Effector memory CD4-positive, alpha-beta T cell (primary cell): ENCODE results near the gene TIFAB.

ENCODE experiments used
- DNase-seq, 3 donors: peaks; one replicate each; pipeline ENCODE4 v3.0.0-alpha.2; 2020
- H3K27ac ChIP-seq: 2 replicates; pipeline ENCODE4 v1.7.0; 2013; ENCODE audit warnings: mild to moderate bottlenecking, low read length, moderate library complexity; ENCODE audit not compliant: insufficient read depth, poor library complexity, severe bottlenecking
- H3K27me3 ChIP-seq: replicated peaks from 2 replicates; pipeline ENCODE4 v1.7.0; 2013; ENCODE audit warnings: mild to moderate bottlenecking, low read length; ENCODE audit not compliant: insufficient read depth, control insufficient read depth, poor library complexity, severe bottlenecking
- H3K36me3 ChIP-seq: 2 replicates; pipeline ENCODE4 v1.7.0; 2013; ENCODE audit warnings: mild to moderate bottlenecking, low read length, moderate library complexity; ENCODE audit not compliant: control insufficient read depth, insufficient read depth
- H3K4me1 ChIP-seq: 2 replicates; pipeline ENCODE4 v1.7.0; 2013; ENCODE audit warnings: low read length, mild to moderate bottlenecking; ENCODE audit not compliant: control insufficient read depth, insufficient read depth, poor library complexity, severe bottlenecking
- H3K4me3 ChIP-seq: 2 replicates; pipeline ENCODE4 v1.7.0; 2013; ENCODE audit warnings: low read length, low read depth, mild to moderate bottlenecking; ENCODE audit not compliant: insufficient read depth, poor library complexity, severe bottlenecking
- H3K9me3 ChIP-seq: 2 replicates; pipeline ENCODE4 v1.7.0; 2013; ENCODE audit warnings: mild to moderate bottlenecking, low read length, moderate library complexity; ENCODE audit not compliant: control insufficient read depth

TIFAB gene

GRCh38 chr5:135458356-135458755, 6.2 kb upstream of the TIFAB start:
- Histone ChIP-seq H3K36me3 (no peaks in the 10 kb centered on the region), H3K4me3 (no peak overlapping the region), H3K27me3 (peaks cover 5% of the 10 kb centered on the region), H3K9me3 (no peaks in the 10 kb centered on the region), H3K4me1 (no peaks in the 10 kb centered on the region), H3K27ac (no peak overlapping the region)
- no peak for DNase-seq

GRCh38 chr5:135457424-135458071, 5.4 kb upstream of the TIFAB start:
- no peak overlapping the region for H3K4me3 ChIP-seq
- H3K9me3 ChIP-seq, result no peaks in the 10 kb centered on the region
- peak in 2 of 3 donors; percentile 4 to 16 for DNase-seq
- H3K27ac ChIP-seq, result no peak overlapping the region
- no peaks in the 10 kb centered on the region for H3K36me3 ChIP-seq
- H3K27me3 ChIP-seq, result peaks cover 5% of the 10 kb centered on the region
- no peaks in the 10 kb centered on the region for H3K4me1 ChIP-seq

- Histone ChIP-seq H3K36me3 (no peaks in the 10 kb centered on the region), H3K4me1 (no peaks in the 10 kb centered on the region), H3K27ac (no peak overlapping the region), H3K4me3 (no peak overlapping the region), H3K27me3 (peaks cover 5% of the 10 kb centered on the region), H3K9me3 (no peaks in the 10 kb centered on the region)
- DNase-seq, result no peak
Measured at GRCh38 chr5:135456238-135457099, 4.3 kb upstream of the TIFAB start.

- H3K4me3 ChIP-seq, result no peak overlapping the region
- no peaks in the 10 kb centered on the region for H3K4me1 ChIP-seq
- DNase-seq, result no peak
Measured at GRCh38 chr5:135455876-135456237, 3.7 kb upstream of the TIFAB start.

DNA sequence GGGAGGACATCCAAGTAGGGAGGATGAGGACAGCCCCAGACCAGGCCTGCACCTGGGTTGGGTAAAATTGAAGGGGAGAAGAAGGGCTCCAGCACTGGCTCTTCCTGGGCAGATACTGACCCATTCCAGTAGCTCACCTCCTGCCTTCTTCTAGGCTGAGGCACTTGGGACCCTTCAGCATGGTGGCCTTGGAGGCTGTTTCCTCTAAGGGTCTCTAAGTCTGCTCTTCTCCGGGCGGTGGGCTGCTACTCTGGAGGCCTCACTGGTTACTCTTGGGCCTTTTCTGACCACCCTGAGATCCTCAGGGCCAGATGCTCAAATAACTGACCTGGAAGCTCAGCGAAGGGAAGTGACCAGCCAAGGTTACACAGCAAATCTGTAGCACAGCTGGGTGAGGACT, 2.8 kb upstream of the TIFAB start:
- no peaks in the 10 kb centered on the region for H3K36me3 ChIP-seq
- H3K27ac ChIP-seq, result no peak overlapping the region
- DNase-seq, result no peak
- no peak overlapping the region for H3K4me3 ChIP-seq
- no peaks in the 10 kb centered on the region for H3K9me3 ChIP-seq
- peaks cover 5% of the 10 kb centered on the region for H3K27me3 ChIP-seq
- no peaks in the 10 kb centered on the region for H3K4me1 ChIP-seq

More at GRCh38 chr5:135455876-135456237, 3.7 kb upstream of the TIFAB start:
- Histone ChIP-seq H3K36me3 (no peaks in the 10 kb centered on the region), H3K27ac (no peak overlapping the region), H3K9me3 (no peaks in the 10 kb centered on the region), H3K27me3 (peaks cover 5% of the 10 kb centered on the region)

- Histone ChIP-seq H3K9me3 (no peaks in the 10 kb centered on the region), H3K4me1 (no peaks in the 10 kb centered on the region), H3K27me3 (peaks cover 5% of the 10 kb centered on the region), H3K4me3 (no peak overlapping the region), H3K36me3 (no peaks in the 10 kb centered on the region), H3K27ac (no peak overlapping the region)
- DNase-seq, result no peak
Measured at GRCh38 chr5:135453613-135454012, 1.5 kb upstream of the TIFAB start.

- peaks cover 5% of the 10 kb centered on the region for H3K27me3 ChIP-seq
Measured at GRCh38 chr5:135451581-135452320, 400 bp downstream of the TIFAB start.

GRCh38 chr5:135450952-135451351, 1.2 kb downstream of the TIFAB start:
- no peak for DNase-seq
- Histone ChIP-seq H3K4me1 (no peaks in the 10 kb centered on the region), H3K9me3 (no peaks in the 10 kb centered on the region), H3K36me3 (no peaks in the 10 kb centered on the region), H3K27me3 (no peaks in the 10 kb centered on the region), H3K4me3 (no peak overlapping the region), H3K27ac (no peak overlapping the region)

More at GRCh38 chr5:135451581-135452320, 400 bp downstream of the TIFAB start:
- no peaks in the 10 kb centered on the region for H3K4me1 ChIP-seq
- no peak for DNase-seq
- H3K36me3 ChIP-seq, result no peaks in the 10 kb centered on the region
- no peak overlapping the region for H3K4me3 ChIP-seq
- H3K9me3 ChIP-seq, result no peaks in the 10 kb centered on the region
- no peak overlapping the region for H3K27ac ChIP-seq

DNA sequence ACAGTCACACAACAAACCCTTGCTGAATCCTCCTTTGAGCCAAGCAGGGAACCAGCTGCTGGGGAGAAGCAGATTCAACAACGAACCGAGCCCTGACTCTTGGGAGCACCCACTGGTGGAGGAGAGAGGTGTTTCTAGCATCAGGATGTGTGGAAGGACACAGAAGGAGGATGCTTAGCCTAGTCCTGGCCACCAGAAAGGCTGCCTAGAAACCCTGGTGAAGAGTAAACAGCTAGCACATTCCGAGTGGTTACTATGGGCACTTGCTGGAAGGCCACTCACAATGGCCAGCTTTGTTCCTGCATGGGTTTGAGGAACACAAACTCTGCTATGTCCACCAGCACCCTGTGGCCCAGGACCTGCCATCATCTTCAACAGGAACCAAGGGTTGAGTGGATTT, 1.8 kb downstream of the TIFAB start:
- no peak overlapping the region for H3K4me3 ChIP-seq
- H3K9me3 ChIP-seq, result no peaks in the 10 kb centered on the region
- H3K27me3 ChIP-seq, result no peaks in the 10 kb centered on the region

GRCh38 chr5:135449644-135450043, 2.5 kb downstream of the TIFAB start:
- no peaks in the 10 kb centered on the region for H3K27me3 ChIP-seq
- H3K4me3 ChIP-seq, result no peak overlapping the region
- H3K9me3 ChIP-seq, result no peaks in the 10 kb centered on the region
- DNase-seq, result no peak
- no peak overlapping the region for H3K27ac ChIP-seq
- H3K4me1 ChIP-seq, result no peaks in the 10 kb centered on the region
- no peaks in the 10 kb centered on the region for H3K36me3 ChIP-seq

More for the DNA sequence above, 1.8 kb downstream of the TIFAB start:
- H3K36me3 ChIP-seq, result no peaks in the 10 kb centered on the region
- no peak for DNase-seq
- no peak overlapping the region for H3K27ac ChIP-seq
- no peaks in the 10 kb centered on the region for H3K4me1 ChIP-seq
